ENCODE data around the gene F10. TPM values are rescaled to one million over a fixed set of nuclear protein-coding genes. Genes with fewer than 3 reads are reported as not detected.

F10 gene
- polyA plus RNA-seq (2013, experiment 1 of 4): 4.0 TPM
- polyA plus RNA-seq (2013, experiment 2 of 4): 7.2 TPM
- 6.2 TPM for polyA plus RNA-seq (2013, experiment 3 of 4)
- polyA plus RNA-seq (2013, experiment 4 of 4): 7.4 TPM

DNA sequence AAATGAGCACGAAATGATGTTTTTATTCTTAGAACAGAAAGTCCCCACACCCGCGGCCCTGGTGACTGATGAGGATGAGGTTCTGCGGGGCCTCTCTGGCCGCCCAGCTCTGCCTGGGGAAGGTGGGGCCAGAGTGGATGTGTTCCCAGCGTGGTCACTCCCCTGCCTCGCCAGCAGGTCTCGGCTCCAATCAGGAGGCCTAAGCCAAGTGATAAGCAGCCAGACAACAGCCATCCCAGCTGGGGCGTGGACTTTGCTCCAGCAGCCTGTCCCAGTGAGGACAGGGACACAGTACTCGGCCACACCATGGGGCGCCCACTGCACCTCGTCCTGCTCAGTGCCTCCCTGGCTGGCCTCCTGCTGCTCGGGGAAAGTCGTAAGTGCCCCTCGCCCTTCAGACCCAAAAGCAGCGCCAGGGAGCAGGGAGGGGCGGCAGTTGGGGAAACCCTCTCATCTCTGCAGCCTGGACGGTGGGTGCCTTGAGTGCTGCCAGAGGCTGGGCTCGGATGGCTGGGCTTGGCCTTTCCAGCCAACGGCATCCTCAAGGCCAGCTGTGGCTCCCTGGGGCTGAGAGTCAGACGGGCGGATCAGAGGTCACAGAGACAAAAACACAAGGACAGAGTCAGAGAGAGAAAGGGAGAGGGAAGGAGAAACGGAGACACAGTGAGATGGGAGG is at the start of gene F10:
F10 (plus strand) TSS at position 250 of the 676 bp plus-strand sequence; CDS start at position 307, 57 bp downstream.
- H3K27ac ChIP-seq (ENCODE audit: insufficient read depth, low read depth, low read length, poor library complexity, severe bottlenecking): no peak within 1 kb of the TSS
- no peaks in the 10 kb centered on the region for H3K9me3 ChIP-seq (ENCODE audit: control insufficient read depth, low read length)
- no peaks in the 10 kb centered on the region for H3K27me3 ChIP-seq (ENCODE audit: control insufficient read depth, insufficient read depth, low read length, poor library complexity, severe bottlenecking)
- H3K36me3 ChIP-seq (ENCODE audit: control insufficient read depth, insufficient read depth, low read length): no peaks in the 10 kb centered on the region
- WGBS, 2 experiments: 40 to 43% methylated on average over 23 of the region's 23 CpGs
- peaks cover 14% of the 10 kb centered on the region for H3K4me1 ChIP-seq (ENCODE audit: control insufficient read depth, insufficient read depth, low read length)
- H3K4me3 ChIP-seq (ENCODE audit: insufficient read depth, low read depth, low read length): no peak within 1 kb of the TSS

DNA sequence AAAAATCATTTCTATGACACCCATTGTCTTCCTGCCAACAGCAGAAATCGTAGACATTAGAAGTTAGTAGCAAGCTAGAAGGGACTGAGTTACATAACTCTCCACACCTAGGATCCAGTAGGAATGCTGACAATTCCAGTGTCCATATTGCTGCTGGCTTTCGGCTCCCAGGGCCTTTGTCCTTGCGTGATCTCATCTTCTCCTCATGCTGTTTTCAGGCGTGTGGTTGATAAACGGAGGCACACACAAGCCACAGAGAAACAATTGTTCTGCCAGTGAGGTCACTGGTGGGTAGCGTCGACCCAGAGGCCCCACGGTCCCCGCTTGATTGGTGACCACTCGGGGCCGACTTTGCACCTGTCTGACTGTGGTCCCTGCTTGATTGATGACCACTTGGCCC is 48.7 kb upstream of the F10 start:
- 94% methylated on average over 11 of the region's 11 CpGs for WGBS, 2 experiments
- Histone ChIP-seq H3K27me3 (ENCODE audit: control insufficient read depth, insufficient read depth, low read length, poor library complexity, severe bottlenecking) (no peaks in the 10 kb centered on the region), H3K4me3 (ENCODE audit: insufficient read depth, low read depth, low read length) (no peak overlapping the region), H3K9me3 (ENCODE audit: control insufficient read depth, low read length) (no peaks in the 10 kb centered on the region), H3K4me1 (ENCODE audit: control insufficient read depth, insufficient read depth, low read length) (no peaks in the 10 kb centered on the region), H3K27ac (ENCODE audit: insufficient read depth, low read depth, low read length, poor library complexity, severe bottlenecking) (no peak overlapping the region), H3K36me3 (ENCODE audit: control insufficient read depth, insufficient read depth, low read length) (no peaks in the 10 kb centered on the region)

DNA sequence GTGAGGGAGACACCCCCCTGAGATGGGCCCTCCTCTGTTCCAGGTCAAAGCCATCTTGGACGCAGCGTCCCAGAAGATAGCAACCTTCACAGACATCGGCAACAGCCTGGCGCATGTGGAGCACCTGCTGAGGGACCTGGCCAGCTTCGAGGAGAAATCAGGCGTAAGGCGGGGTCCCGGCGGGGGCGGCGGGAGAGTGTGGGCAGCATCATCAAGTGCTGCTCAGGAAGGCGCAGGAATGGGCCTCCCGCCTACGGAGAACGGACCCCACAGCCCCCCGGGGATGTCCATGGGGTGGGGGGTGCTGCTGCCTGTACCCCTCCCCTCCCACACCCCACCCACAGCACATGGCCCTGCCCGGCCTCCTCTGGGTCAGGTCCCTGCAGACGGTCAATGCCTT is 48.2 kb upstream of the F10 start:
- no peak overlapping the region for H3K27ac ChIP-seq (ENCODE audit: insufficient read depth, low read depth, low read length, poor library complexity, severe bottlenecking)
- H3K4me3 ChIP-seq (ENCODE audit: insufficient read depth, low read depth, low read length): no peak overlapping the region
- 95% methylated on average over 18 of the region's 18 CpGs for WGBS, 2 experiments
- H3K9me3 ChIP-seq (ENCODE audit: control insufficient read depth, low read length): no peaks in the 10 kb centered on the region
- H3K36me3 ChIP-seq (ENCODE audit: control insufficient read depth, insufficient read depth, low read length): no peaks in the 10 kb centered on the region
- no peaks in the 10 kb centered on the region for H3K27me3 ChIP-seq (ENCODE audit: control insufficient read depth, insufficient read depth, low read length, poor library complexity, severe bottlenecking)
- no peaks in the 10 kb centered on the region for H3K4me1 ChIP-seq (ENCODE audit: control insufficient read depth, insufficient read depth, low read length)

DNA sequence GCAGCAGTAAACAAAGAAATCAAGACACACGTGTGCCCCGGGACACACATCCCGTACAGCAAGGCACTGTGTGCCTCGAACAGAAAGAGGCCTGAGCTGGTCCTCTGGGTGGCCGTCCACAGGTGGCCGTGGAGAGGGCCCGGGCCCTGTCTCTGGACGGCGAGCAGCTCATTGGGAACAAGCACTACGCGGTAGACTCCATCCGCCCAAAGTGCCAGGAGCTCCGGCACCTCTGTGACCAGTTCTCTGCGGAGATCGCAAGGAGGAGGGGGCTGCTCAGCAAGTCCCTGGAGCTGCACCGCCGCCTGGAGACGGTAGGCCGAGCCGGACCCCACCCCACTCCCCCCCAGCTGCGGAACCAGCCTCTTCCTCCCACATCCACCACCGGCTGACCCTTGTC is 47.7 kb upstream of the F10 start:
- Histone ChIP-seq H3K36me3 (ENCODE audit: control insufficient read depth, insufficient read depth, low read length) (no peaks in the 10 kb centered on the region), H3K9me3 (ENCODE audit: control insufficient read depth, low read length) (no peaks in the 10 kb centered on the region), H3K4me3 (ENCODE audit: insufficient read depth, low read depth, low read length) (no peak overlapping the region), H3K27me3 (ENCODE audit: control insufficient read depth, insufficient read depth, low read length, poor library complexity, severe bottlenecking) (no peaks in the 10 kb centered on the region), H3K4me1 (ENCODE audit: control insufficient read depth, insufficient read depth, low read length) (no peaks in the 10 kb centered on the region), H3K27ac (ENCODE audit: insufficient read depth, low read depth, low read length, poor library complexity, severe bottlenecking) (no peak overlapping the region)
- 96 to 97% methylated on average over 22 of the region's 22 CpGs for WGBS, 2 experiments

DNA sequence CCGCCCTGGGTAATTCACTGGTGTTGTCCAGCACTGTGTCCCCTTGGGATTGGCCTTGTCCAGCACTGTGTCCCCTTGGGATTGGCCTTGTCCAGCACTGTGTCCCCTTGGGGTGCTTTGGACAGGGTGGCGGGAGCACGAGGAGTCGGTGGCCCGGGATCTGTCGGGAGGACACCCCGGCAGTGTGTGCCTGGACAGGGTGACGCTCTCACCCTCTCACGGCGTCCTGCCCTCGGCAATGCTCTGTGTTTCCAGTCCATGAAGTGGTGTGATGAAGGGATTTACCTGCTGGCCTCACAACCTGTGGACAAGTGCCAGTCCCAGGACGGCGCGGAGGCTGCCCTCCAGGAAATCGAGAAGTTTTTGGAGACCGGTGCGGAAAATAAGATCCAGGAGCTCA is 46.9 kb upstream of the F10 start:
- no peaks in the 10 kb centered on the region for H3K9me3 ChIP-seq (ENCODE audit: control insufficient read depth, low read length)
- H3K27me3 ChIP-seq (ENCODE audit: control insufficient read depth, insufficient read depth, low read length, poor library complexity, severe bottlenecking): no peaks in the 10 kb centered on the region
- H3K27ac ChIP-seq (ENCODE audit: insufficient read depth, low read depth, low read length, poor library complexity, severe bottlenecking): no peak overlapping the region
- H3K4me3 ChIP-seq (ENCODE audit: insufficient read depth, low read depth, low read length): no peak overlapping the region
- H3K4me1 ChIP-seq (ENCODE audit: control insufficient read depth, insufficient read depth, low read length): no peaks in the 10 kb centered on the region
- no peaks in the 10 kb centered on the region for H3K36me3 ChIP-seq (ENCODE audit: control insufficient read depth, insufficient read depth, low read length)
- 96% methylated on average over 17 of the region's 17 CpGs for WGBS, 2 experiments

DNA sequence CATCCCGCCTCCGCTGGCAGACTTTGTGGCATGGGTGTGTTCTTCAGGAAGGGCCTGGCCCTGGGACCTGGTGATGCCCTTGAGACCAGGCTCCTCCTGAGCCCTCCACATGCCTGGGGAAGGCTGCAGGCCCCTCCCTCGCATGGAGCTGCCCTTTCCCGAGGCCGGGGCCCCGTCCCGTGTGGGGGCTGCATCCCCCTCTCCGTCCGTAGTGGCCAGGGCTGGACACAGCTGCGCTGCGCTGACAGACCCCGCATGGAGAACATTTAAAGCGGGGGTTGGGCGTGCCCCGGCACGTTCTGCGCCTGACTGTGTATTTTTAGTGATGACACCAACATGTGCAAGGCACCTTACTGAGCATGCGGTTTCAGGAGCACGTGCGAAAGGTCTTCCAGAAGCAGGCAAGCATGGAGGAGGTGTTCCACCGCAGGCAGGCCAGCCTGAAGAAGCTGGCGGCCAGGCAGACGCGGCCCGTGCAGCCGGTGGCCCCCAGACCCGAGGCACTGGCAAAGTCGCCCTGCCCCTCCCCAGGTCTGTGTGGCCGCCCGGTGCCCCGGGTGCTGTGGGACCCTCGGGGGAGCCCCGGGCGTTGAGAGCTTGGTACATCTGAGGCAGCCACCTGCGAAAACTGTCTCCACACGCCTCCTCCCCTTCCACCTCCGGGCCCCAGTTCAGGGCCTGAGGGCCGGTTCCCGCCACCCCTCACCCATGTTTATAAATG is 45.8 kb upstream of the F10 start:
- Histone ChIP-seq H3K27ac (ENCODE audit: insufficient read depth, low read depth, low read length, poor library complexity, severe bottlenecking) (no peak overlapping the region), H3K9me3 (ENCODE audit: control insufficient read depth, low read length) (no peaks in the 10 kb centered on the region), H3K4me1 (ENCODE audit: control insufficient read depth, insufficient read depth, low read length) (no peaks in the 10 kb centered on the region), H3K27me3 (ENCODE audit: control insufficient read depth, insufficient read depth, low read length, poor library complexity, severe bottlenecking) (no peaks in the 10 kb centered on the region), H3K36me3 (ENCODE audit: control insufficient read depth, insufficient read depth, low read length) (no peaks in the 10 kb centered on the region), H3K4me3 (ENCODE audit: insufficient read depth, low read depth, low read length) (no peak overlapping the region)
- 96% methylated on average over 39 of the region's 39 CpGs for WGBS, 2 experiments

DNA sequence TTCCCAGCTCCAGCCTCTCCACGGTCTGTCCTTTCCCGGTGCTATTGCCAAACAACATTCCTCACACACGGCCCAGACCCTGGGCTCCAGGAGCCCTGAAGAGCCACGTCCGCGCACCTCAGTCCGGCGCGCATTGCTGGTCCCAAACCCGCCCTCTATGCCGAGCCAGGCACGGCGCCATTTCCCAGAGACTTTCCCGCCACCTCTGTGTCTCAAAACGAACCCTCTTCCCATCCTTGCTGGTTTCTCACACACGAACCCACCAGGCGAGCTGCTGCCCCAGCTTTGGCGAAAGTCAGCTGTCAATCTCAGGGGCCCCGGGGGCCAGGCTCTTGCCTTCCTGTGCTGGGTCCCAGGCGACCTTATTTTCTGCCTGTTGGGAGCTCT is 45.0 kb upstream of the F10 start:
- WGBS, 2 experiments: 95 to 96% methylated on average over 20 of the region's 20 CpGs
- H3K9me3 ChIP-seq (ENCODE audit: control insufficient read depth, low read length): no peaks in the 10 kb centered on the region
- no peak overlapping the region for H3K4me3 ChIP-seq (ENCODE audit: insufficient read depth, low read depth, low read length)
- no peaks in the 10 kb centered on the region for H3K27me3 ChIP-seq (ENCODE audit: control insufficient read depth, insufficient read depth, low read length, poor library complexity, severe bottlenecking)
- H3K27ac ChIP-seq (ENCODE audit: insufficient read depth, low read depth, low read length, poor library complexity, severe bottlenecking): no peak overlapping the region
- H3K4me1 ChIP-seq (ENCODE audit: control insufficient read depth, insufficient read depth, low read length): no peaks in the 10 kb centered on the region
- H3K36me3 ChIP-seq (ENCODE audit: control insufficient read depth, insufficient read depth, low read length): no peaks in the 10 kb centered on the region

DNA sequence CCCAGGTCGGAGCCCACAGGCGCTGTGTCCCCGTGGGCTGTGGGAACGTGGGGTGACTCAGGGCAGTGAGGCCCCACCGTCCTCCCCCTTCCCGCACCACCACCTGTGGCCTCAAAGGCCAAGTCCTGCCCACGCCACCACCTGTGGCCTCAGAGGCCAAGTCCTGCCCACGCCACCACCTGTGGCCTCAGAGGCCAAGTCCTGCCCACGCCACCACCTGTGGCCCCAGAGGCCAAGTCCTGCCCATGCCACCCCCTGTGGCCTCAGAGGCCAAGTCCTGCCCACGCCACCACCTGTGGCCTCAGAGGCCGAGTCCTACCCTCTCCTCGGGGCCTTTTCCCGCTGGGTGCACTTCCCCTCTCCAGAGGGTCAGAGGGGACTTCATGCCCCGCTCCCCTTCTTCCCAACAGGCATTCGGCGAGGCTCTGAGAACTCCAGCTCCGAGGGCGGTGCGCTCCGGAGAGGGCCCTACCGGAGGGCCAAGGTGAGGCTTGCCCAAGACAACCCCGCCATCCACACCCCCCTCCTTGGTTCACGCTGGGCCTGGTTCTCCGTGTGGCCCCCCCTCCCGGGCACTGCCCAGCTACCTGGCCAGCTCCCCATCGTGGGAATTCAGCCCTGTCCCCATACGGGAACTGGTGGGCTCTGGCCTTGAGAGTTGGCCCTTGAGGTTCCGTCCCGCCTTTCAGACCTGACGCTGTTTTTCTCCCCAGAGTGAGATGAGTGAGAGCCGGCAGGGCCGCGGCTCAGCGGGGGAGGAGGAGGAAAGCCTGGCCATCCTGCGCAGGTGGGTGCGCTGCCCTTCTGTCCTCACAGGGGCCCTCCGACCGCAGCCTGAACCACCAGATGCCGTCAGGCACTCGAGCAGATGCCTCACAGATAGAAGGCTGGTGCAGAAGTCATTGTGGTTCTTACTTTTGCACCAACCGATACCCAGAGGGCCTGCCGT is 44.4 kb upstream of the F10 start:
- H3K4me3 ChIP-seq (ENCODE audit: insufficient read depth, low read depth, low read length): no peak overlapping the region
- WGBS, 2 experiments: 94 to 95% methylated on average over 42 of the region's 42 CpGs
- no peaks in the 10 kb centered on the region for H3K36me3 ChIP-seq (ENCODE audit: control insufficient read depth, insufficient read depth, low read length)

DNA sequence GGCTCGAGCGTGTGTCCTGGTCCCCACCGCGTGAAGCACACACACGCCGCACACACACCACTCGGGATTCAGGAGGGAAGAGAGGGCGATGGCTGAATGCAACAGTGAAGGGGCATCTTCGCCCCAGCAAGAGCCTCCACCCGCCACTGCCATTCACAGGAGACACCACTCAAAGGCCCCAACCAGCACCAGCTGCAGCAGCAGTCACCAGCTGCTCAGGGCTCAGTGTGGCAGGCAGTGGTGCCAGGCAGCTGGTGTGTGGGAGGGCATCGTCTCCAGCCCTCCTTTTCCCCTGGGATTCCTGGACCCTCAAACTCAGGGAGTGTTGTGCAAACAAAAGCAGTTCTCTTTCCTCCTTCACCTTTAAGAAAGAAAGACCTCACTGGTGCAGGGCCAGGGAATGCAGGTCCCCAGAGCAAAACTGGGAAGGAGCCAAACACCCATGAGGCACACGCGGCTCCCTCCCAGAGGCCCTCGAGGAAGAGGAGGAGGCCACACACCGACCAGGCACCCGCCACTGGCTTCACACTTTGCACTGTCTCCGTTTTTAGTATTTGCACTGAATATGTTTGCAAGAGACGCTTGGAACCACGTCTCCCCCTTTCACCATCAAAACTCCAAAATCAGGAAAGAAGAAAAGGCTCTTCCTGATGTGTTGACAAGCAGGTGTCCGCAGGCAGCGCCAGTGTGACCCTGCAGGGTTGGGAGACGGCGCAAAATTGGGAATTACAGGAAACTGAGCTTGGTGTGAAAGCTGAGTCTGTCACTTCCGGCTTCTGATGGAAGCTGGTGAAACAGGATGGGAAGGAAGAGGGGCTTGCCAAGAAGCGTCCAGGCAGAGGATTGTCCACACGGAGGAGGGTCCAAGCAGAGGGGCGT is 43.5 kb upstream of the F10 start:
- Histone ChIP-seq H3K9me3 (ENCODE audit: control insufficient read depth, low read length) (no peaks in the 10 kb centered on the region), H3K27me3 (ENCODE audit: control insufficient read depth, insufficient read depth, low read length, poor library complexity, severe bottlenecking) (no peaks in the 10 kb centered on the region), H3K4me3 (ENCODE audit: insufficient read depth, low read depth, low read length) (no peak overlapping the region), H3K27ac (ENCODE audit: insufficient read depth, low read depth, low read length, poor library complexity, severe bottlenecking) (no peak overlapping the region), H3K36me3 (ENCODE audit: control insufficient read depth, insufficient read depth, low read length) (no peaks in the 10 kb centered on the region), H3K4me1 (ENCODE audit: control insufficient read depth, insufficient read depth, low read length) (no peaks in the 10 kb centered on the region)
- 91% methylated on average over 27 of the region's 27 CpGs for WGBS, 2 experiments

More for the DNA sequence above, 44.4 kb upstream of the F10 start:
- no peak overlapping the region for H3K27ac ChIP-seq (ENCODE audit: insufficient read depth, low read depth, low read length, poor library complexity, severe bottlenecking)
- H3K9me3 ChIP-seq (ENCODE audit: control insufficient read depth, low read length): no peaks in the 10 kb centered on the region
- H3K27me3 ChIP-seq (ENCODE audit: control insufficient read depth, insufficient read depth, low read length, poor library complexity, severe bottlenecking): no peaks in the 10 kb centered on the region
- no peaks in the 10 kb centered on the region for H3K4me1 ChIP-seq (ENCODE audit: control insufficient read depth, insufficient read depth, low read length)

All from ectodermal cell (in vitro differentiated cells).